HG03135 (cell line): ENCODE results near the gene TUBA8.
"Not testable (repeated sequence)": the region's sequence is repeated elsewhere in the genome, so short reads cannot be mapped to it uniquely, and the experiment has no call there.

Experiments
- ATAC-seq: cut with Tn5 transposase; IDR thresholded peaks from one replicate; pipeline ENCODE4 v1.9.1; 2021; ENCODE audit warnings: mild to moderate bottlenecking, moderate library complexity; ENCODE audit not compliant: unreplicated experiment

The TUBA8 gene

DNA sequence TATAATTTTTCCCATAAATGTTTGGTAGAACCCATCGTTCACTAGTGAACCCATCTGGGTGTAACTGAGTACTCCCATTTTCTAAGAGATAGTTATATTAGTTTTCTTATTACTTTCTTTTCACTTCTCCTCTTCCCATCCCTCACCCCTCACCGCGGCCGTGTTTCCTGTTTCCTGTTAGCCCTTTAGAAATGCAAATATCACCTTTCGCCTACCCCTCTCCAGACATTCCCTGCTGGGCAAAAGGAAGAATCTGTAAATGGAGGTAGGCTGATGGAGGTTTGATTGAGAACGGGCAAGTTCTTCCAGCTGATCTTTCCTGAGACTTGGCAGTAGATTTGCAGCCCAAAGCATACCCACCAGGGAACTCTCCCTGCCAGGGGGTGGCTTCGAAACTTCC lies 54.7 kb downstream of the TUBA8 start:
- ATAC-seq: not testable (repeated sequence)

DNA sequence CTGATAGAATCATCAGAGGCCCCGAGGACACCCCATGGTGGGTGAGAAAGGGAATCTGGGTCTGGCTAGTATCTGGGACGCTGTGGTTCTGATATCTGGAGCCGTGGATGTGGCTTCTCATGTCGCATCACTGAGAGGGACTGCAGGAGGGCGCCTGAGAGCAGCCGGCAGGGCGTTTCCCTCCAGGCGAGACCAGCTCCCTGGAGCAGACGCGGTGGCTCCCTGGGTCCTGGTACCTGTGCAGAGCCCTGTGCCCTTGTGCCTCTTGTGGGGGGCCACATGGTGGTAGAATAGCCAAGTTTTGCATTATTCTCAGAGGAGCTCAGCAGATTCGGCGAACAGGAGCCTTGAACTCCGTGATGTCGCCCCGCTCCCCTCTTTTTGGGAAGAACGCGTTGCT lies 59.7 kb downstream of the TUBA8 start:
- ATAC-seq: not testable (repeated sequence)

DNA sequence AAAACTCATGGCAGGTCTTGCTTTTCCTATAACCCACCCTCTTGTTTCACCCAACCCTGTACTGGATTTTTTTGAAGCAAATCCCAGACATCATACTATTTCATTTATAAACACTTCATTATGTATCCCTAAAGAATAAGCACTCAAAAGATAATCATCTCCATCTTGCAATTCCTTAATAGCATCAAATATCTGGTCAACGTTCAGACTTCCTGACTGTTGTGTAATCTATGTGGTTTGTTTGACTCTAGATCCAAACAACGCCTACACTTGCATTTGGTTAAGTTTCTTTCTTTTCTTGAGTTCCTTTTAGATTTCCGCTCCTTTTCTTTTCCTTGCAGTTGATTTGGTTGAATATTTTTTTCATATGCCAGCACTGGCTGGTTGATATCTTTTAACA lies 61.6 kb downstream of the TUBA8 start:
- ATAC-seq: not testable (repeated sequence)

DNA sequence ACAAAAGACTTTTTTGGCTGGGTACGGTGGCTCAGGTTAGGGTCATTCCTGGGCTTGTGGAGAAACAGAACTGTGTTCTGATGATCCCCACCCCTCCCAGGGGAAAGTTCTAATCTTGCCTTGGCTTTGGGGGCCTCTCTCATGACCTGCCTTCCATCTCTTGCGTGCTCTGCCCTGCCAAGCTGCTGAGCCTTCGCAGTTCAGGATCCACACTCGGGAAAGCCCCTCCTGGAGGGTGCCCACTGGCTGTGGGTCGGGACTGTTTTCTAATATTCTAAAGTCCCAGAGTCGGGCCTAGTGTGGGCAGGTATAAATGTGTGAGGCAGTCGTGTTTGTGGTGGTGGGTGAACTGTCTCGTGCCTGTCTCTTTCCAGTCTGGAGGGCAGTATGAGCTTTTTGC lies 62.2 kb downstream of the TUBA8 start:
- ATAC-seq: not testable (repeated sequence)

DNA sequence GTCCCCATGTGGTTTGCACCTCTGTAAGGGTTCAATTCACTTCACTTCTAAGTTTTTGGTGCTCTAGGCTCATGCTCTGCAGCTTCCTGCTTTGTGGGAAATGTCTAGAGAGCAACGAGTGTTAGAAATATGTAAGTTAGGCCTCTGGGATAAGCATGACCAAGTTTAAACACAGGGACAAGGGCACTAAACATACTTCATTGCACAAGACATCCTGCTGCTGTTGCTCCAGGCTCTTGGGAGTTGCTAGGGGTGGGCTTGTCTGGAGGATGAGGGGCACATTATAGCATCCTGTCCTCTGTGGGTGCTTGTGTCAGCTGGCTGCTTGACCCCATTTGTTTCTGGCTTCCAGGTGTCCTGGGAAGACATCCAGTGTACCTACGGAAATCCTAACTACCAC lies 62.8 kb downstream of the TUBA8 start:
- ATAC-seq: not testable (repeated sequence)
